Transverse colon (tissue), 3 donors: ENCODE data around the gene RBFOX1.

Experiments
- POLR2A ChIP-seq: fragments of 450-650 bp; IDR thresholded peaks from one replicate; pipeline ENCODE4 v1.6.1; 2016; ENCODE audit warnings: antibody characterized with exemption, mild to moderate bottlenecking, moderate library complexity
- TF ChIP-seq, protein P1 (sequence below), 5 experiments: fragments of 200-600 bp in 3 of 5; fragments of 450-650 bp in 2 of 5; sonication (generic) in 3 of 5; IDR thresholded peaks; 1 replicate in 2 of 5; 2 replicates in 3 of 5; pipeline ENCODE4 v1.5.1; 2016 to 2017; ENCODE audit warnings: antibody characterized with exemption in 5 of 5, inconsistent platforms in 3 of 5, mild to moderate bottlenecking in 2 of 5, moderate library complexity in 1 of 5

DNA sequence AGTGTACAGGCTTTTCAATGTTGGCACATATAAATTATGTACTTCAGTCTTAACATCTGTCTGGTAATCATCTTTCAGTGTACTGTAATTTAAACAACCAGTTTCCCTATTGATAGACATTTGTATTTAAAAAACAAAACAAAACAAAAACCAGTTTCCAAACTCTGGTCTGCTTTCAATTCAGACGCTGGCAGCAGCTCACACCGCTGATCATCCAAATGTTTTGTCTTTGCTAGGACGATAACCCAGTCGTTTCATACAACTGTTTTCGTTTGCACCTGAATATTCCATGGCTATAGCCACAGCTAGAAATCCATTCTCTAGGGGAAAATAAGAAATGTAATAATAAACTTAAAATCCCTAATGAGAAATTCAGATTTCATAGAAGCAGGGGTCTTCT is 47.8 kb downstream of the RBFOX1 start:
- TF ChIP-seq, protein P1, sequence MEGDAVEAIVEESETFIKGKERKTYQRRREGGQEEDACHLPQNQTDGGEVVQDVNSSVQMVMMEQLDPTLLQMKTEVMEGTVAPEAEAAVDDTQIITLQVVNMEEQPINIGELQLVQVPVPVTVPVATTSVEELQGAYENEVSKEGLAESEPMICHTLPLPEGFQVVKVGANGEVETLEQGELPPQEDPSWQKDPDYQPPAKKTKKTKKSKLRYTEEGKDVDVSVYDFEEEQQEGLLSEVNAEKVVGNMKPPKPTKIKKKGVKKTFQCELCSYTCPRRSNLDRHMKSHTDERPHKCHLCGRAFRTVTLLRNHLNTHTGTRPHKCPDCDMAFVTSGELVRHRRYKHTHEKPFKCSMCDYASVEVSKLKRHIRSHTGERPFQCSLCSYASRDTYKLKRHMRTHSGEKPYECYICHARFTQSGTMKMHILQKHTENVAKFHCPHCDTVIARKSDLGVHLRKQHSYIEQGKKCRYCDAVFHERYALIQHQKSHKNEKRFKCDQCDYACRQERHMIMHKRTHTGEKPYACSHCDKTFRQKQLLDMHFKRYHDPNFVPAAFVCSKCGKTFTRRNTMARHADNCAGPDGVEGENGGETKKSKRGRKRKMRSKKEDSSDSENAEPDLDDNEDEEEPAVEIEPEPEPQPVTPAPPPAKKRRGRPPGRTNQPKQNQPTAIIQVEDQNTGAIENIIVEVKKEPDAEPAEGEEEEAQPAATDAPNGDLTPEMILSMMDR (IDR thresholded peaks at IDR 0.05), result no peak
- TF ChIP-seq POLR2A, result no peak
